GM19240 (cell line): ENCODE measurements around the gene COL11A1.
"Not testable (repeated sequence)": the region's sequence is repeated elsewhere in the genome, so short reads cannot be mapped to it uniquely, and the experiment has no call there.

ENCODE experiments used
- DNase-seq: peaks from one replicate; pipeline ENCODE4 v3.0.0; 2011; ENCODE audit warnings: low spot score; ENCODE audit not compliant: insufficient read length

Gene COL11A1

GRCh38 chr1:102837551-102837950 lies 270.8 kb downstream of the COL11A1 start:
- no peak for DNase-seq

GRCh38 chr1:102836991-102837390 lies 271.3 kb downstream of the COL11A1 start:
- no peak for DNase-seq

GRCh38 chr1:102834688-102835320 lies 273.5 kb downstream of the COL11A1 start:
- no peak for DNase-seq

GRCh38 chr1:102833151-102833550 lies 275.2 kb downstream of the COL11A1 start:
- no peak for DNase-seq

GRCh38 chr1:102826706-102827105 lies 281.6 kb downstream of the COL11A1 start:
- not testable (repeated sequence) for DNase-seq
